ENCODE data around the gene ATG13. TPM values are rescaled to one million over a fixed set of nuclear protein-coding genes. Genes with fewer than 3 reads are reported as not detected.

The ATG13 gene
- total RNA-seq, 1 experiment from 2014 or later, result 109 TPM

GRCh38 chr11:46631676-46632075 is 14.3 kb downstream of the ATG13 start:
- H3K36me3 ChIP-seq (ENCODE audit: low read depth), result peaks cover 16% of the 10 kb centered on the region
- H3K27ac ChIP-seq, result no peak overlapping the region
- H3K4me2 ChIP-seq, result no peak overlapping the region
- ChIA-PET CTCF (no interaction called here), POLR2A (ENCODE audit: unreplicated experiment) (no interaction called here)
- H3K27me3 ChIP-seq (ENCODE audit: insufficient read depth, low read depth), result no peaks in the 10 kb centered on the region
- intact Hi-C loops (cut with micrococcal nuclease; ENCODE audit: unreplicated experiment), result no loop called here
- H3K9me2 ChIP-seq (ENCODE audit: insufficient read depth), result no peaks in the 10 kb centered on the region
- no TSS peak for BruUV-seq (replicated peaks)
- no peak overlapping the region for H3K4me3 ChIP-seq
- H4K20me1 ChIP-seq (ENCODE audit: insufficient read depth), result peaks cover 10% of the 10 kb centered on the region
- H3K79me2 ChIP-seq (ENCODE audit: low read depth), result peaks cover 15% of the 10 kb centered on the region; the same call in 1 of the 2 replicates
- H3K9me3 ChIP-seq (ENCODE audit: insufficient read depth, low read depth), result no peaks in the 10 kb centered on the region
- H3K4me1 ChIP-seq (replicated peaks; ENCODE audit: insufficient read depth), result no peaks in the 10 kb centered on the region
- H3F3A ChIP-seq (ENCODE audit: insufficient read depth, low read depth), result peaks cover 3% of the 10 kb centered on the region; the same call in 1 of the 2 replicates
- H2AFZ ChIP-seq, result no peak overlapping the region
- no peak for DNase-seq
- TF ChIP-seq EZH2 (IDR thresholded peaks at IDR 0.05; ENCODE audit: low read depth) (no peak), CTCF (conservative IDR thresholded peaks at IDR 0.05) (no peak)

GRCh38 chr11:46632502-46632901 is 15.1 kb downstream of the ATG13 start:
- POLR2A ChIA-PET (ENCODE audit: unreplicated experiment), result no interaction called here
- H3K27me3 ChIP-seq (ENCODE audit: insufficient read depth, low read depth), result no peaks in the 10 kb centered on the region
- H3F3A ChIP-seq (ENCODE audit: insufficient read depth, low read depth), result peaks cover 3% of the 10 kb centered on the region; the same call in 1 of the 2 replicates
- H3K79me2 ChIP-seq (ENCODE audit: low read depth), result peaks cover 11% of the 10 kb centered on the region; the same call in 1 of the 2 replicates
- H2AFZ ChIP-seq, result no peak overlapping the region
- H3K27ac ChIP-seq, result no peak overlapping the region
- no peaks in the 10 kb centered on the region for H3K9me2 ChIP-seq (ENCODE audit: insufficient read depth)
- H3K4me3 ChIP-seq, result no peak overlapping the region
- CTCF ChIA-PET, result no interaction called here
- H3K4me2 ChIP-seq, result no peak overlapping the region
- no peak for DNase-seq
- no TSS peak for BruUV-seq (replicated peaks)
- no peaks in the 10 kb centered on the region for H3K9me3 ChIP-seq (ENCODE audit: insufficient read depth, low read depth)
- TF ChIP-seq EZH2 (IDR thresholded peaks at IDR 0.05; ENCODE audit: low read depth), result no peak
- no peak for TF ChIP-seq CTCF (conservative IDR thresholded peaks at IDR 0.05)
- H4K20me1 ChIP-seq (ENCODE audit: insufficient read depth), result peaks cover 10% of the 10 kb centered on the region
- intact Hi-C loops (cut with micrococcal nuclease; ENCODE audit: unreplicated experiment), result no loop called here
- H3K36me3 ChIP-seq (ENCODE audit: low read depth), result peaks cover 16% of the 10 kb centered on the region
- H3K4me1 ChIP-seq (replicated peaks; ENCODE audit: insufficient read depth), result no peaks in the 10 kb centered on the region

GRCh38 chr11:46633291-46634217 is 16.2 kb downstream of the ATG13 start:
- TF ChIP-seq CTCF (conservative IDR thresholded peaks at IDR 0.05), result no peak
- no peak for TF ChIP-seq EZH2 (IDR thresholded peaks at IDR 0.05; ENCODE audit: low read depth)
- no peaks in the 10 kb centered on the region for H3K4me1 ChIP-seq (replicated peaks; ENCODE audit: insufficient read depth)
- peaks cover under 1% of the 10 kb centered on the region; the same call in 1 of the 2 replicates for H3F3A ChIP-seq (ENCODE audit: insufficient read depth, low read depth)
- 0 out of 2 replicates have a peak, but pooled peaks cover 6% of the 10 kb centered on the region for H3K79me2 ChIP-seq (ENCODE audit: low read depth)
- H3K36me3 ChIP-seq (ENCODE audit: low read depth), result peaks cover 16% of the 10 kb centered on the region
- ChIA-PET CTCF (no interaction called here), POLR2A (ENCODE audit: unreplicated experiment) (no interaction called here)
- no peaks in the 10 kb centered on the region for H3K27me3 ChIP-seq (ENCODE audit: insufficient read depth, low read depth)
- peaks cover 13% of the 10 kb centered on the region for H4K20me1 ChIP-seq (ENCODE audit: insufficient read depth)
- H3K9me2 ChIP-seq (ENCODE audit: insufficient read depth), result no peaks in the 10 kb centered on the region
- no peak overlapping the region for H2AFZ ChIP-seq
- no peaks in the 10 kb centered on the region for H3K9me3 ChIP-seq (ENCODE audit: insufficient read depth, low read depth)
- no TSS peak for BruUV-seq (replicated peaks)
- intact Hi-C loops (cut with micrococcal nuclease; ENCODE audit: unreplicated experiment), result no loop called here
- H3K4me2 ChIP-seq, result no peak overlapping the region
- H3K27ac ChIP-seq, result no peak overlapping the region
- no peak overlapping the region for H3K4me3 ChIP-seq
- DNase-seq, result no peak

Measured in PC-9 (cell line).